Daoy (cell line): ENCODE measurements around the gene TMTC3. TPM values are rescaled to one million over a fixed set of nuclear protein-coding genes. Genes with fewer than 3 reads are reported as not detected.
A peak's percentile ranks its signal among the peaks of the same experiment; 100 is the strongest.

Source experiments
- DNase-seq: peaks from one replicate; pipeline ENCODE4 v3.0.0-alpha.2; 2015; ENCODE audit warnings: low read depth
- total RNA-seq: library from RNA; depleted of rRNA; stranded (reverse); fragments of >200 nt; shearing (Covaris generic); gene quantifications from 2 replicates; pipeline ENCODE4 v1.2.3, GENCODE V29; 2014; rRNA removed

The TMTC3 gene
- total RNA-seq, 1 experiment from 2014 or later = 37.2 TPM

GRCh38 chr12:88225776-88226175, 83.7 kb downstream of the TMTC3 start:
- DNase-seq = no peak

- DNase-seq = no peak
These were observed 85.2 kb downstream of the TMTC3 start for GRCh38 chr12:88227263-88227662.

- DNase-seq = no peak
These were observed 85.8 kb downstream of the TMTC3 start for GRCh38 chr12:88227871-88228270.

GRCh38 chr12:88228720-88229119, 86.6 kb downstream of the TMTC3 start:
- DNase-seq = no peak

GRCh38 chr12:88230271-88230670, 88.2 kb downstream of the TMTC3 start:
- DNase-seq = no peak

GRCh38 chr12:88235183-88235833, 93.2 kb downstream of the TMTC3 start:
- no peak for DNase-seq

- peak; percentile 79 for DNase-seq
These were observed 95.8 kb downstream of the TMTC3 start for GRCh38 chr12:88237954-88238353.

GRCh38 chr12:88238406-88238805, 96.3 kb downstream of the TMTC3 start:
- DNase-seq = no peak

- DNase-seq = peak; percentile 92
These were observed 99.9 kb downstream of the TMTC3 start for GRCh38 chr12:88241862-88242570.

GRCh38 chr12:88242571-88242925, 100.4 kb downstream of the TMTC3 start:
- DNase-seq = peak; percentile 41

GRCh38 chr12:88242939-88243338, 100.8 kb downstream of the TMTC3 start:
- DNase-seq = no peak

GRCh38 chr12:88243982-88244381, 101.9 kb downstream of the TMTC3 start:
- no peak for DNase-seq

- DNase-seq = no peak
These were observed 103.8 kb downstream of the TMTC3 start for GRCh38 chr12:88245905-88246304.

GRCh38 chr12:88247241-88247643, 105.1 kb downstream of the TMTC3 start:
- DNase-seq = peak; percentile 80

GRCh38 chr12:88248606-88249005, 106.5 kb downstream of the TMTC3 start:
- no peak for DNase-seq

Other genes with a start within 250 kb of the TMTC3 start
- gene C12orf50, start 112.9 kb upstream of the TMTC3 start, total RNA-seq = not detected in 2 replicates
- gene CEP290, start 219 bp upstream of the TMTC3 start, total RNA-seq = 15.9 and 32.8 TPM in 2 replicates